Measurements from ENCODE around the gene TOX2.

Gene TOX2

GRCh38 chr20:44087051-44087856, 172.6 kb downstream of the TOX2 start:
- DNase-seq (ENCODE audit: insufficient read length, low spot score) (no peak), FAIRE-seq (peak; percentile 95)

DNA sequence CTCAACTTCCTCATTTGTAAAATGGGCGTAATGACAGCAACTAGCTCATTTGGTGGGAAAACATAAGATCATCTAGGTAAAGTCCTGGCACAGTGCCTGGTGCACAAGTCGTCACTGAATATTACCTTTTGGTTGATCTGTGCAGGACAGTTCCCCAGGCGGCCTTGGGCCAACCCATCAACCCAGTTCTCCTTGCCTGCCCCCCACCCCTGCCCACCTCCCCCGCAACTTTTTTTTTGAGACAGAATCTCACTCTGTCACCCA, 173.1 kb downstream of the TOX2 start:
- DNase-seq (ENCODE audit: insufficient read length, low spot score) (no peak), FAIRE-seq (no peak)

DNA sequence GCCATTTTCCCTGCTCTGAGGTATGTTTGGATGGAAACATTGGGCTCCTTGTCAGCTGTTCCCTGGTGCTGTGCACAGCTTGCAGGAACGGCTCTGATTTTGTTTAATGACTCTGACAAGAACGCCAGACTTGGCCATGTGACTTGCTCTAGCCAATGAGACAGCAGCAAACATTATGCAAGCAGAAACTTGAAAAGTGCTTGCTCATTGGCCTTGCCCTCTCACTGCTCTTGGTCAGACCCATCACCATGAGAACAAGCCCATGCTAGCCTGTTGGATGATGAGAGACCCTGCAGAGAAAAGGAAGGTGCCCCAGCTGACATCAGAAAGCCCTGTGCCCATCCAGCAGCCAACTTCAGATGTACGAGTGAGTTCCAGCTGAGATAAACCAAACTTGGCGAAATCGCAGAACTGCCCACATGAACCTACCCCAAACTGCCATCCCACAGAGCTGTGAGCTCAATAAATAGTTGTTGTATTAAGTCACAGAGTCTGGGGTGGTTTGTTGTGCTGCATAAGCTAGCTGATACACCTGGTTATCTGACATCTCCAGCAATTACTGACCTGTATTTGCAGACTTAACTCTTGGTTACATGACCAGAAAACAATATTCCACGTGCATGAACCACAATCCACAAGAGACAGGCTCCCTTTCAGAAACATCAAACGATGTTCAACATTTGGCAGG, 175.5 kb downstream of the TOX2 start:
- DNase-seq (ENCODE audit: insufficient read length, low spot score) (peak; percentile 74), FAIRE-seq (peak; percentile 97)

DNA sequence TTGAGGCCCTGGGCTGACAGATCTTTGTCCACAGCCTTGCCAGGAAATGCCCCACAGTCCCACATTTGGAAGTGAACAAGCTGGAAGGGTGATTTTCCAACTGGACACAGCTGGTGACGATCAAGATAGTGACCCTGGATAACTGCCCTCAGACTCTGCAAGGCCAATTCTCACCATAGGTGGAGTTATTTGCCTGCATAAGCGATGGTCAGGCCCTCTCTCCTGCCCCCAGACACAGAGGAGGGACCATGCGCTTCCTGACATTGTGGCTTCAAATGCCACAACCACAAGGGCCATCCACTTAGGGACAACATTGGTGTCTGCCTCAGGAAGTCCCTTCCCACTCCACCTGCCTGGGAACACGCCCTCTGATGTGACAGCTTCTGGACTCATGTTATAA, 176.4 kb downstream of the TOX2 start:
- peak; percentile 86 for FAIRE-seq
- DNase-seq (ENCODE audit: insufficient read length, low spot score) = no peak

DNA sequence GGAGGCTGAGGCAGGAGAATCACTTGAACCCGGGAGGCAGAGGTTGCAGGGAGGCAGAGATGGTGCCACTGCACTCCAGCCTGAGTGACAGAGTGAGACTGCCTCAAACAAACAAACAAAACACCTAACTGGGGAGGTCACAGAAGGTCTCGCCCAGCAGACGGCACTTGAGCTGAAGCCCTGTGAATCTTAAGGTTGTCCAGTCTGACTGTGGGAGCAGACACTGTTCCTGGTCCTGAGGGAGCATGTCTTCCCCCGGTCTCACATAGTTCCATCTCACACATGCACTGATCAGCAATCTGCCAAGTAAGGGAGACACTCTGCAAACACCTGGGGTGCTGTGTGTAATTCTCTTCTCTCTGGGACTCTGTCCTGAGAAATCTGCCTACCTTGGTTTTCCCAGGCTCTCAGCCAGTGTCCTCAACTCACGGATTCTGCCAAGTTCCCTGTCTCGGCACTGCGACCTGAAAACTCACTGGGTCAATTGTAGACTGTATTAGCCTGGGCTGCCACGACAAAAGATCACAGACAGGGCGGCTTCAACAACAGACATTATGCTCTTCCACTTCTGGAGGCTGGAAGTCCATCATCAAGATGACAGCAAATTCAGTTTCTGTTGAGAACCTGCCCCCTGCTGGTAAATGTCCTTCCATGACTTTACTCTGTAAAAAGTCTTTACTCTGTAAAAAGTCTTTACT, 178.0 kb downstream of the TOX2 start:
- peak; percentile 68 for DNase-seq (ENCODE audit: insufficient read length, low spot score)

DNA sequence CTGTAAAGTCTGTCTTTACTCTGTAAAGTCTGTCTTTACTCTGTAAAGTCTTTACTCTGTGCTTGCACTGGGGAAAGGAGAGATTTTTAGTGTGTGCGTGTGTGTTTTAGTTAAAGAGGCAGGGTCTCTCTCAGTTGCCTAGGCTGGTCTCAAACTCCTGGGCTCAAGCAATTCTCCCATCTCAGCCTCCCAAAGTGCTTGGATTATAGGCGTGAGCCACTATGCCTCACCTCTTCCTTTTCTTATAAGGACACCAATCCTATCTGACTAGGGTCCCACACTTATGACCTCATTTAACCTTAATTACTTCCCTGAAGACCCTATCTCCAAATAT, 178.6 kb downstream of the TOX2 start:
- FAIRE-seq (no peak), DNase-seq (ENCODE audit: insufficient read length, low spot score) (no peak)

More for the DNA sequence above, 178.0 kb downstream of the TOX2 start:
- FAIRE-seq = peak; percentile 92

GRCh38 chr20:44095831-44096230, 181.2 kb downstream of the TOX2 start:
- DNase-seq (ENCODE audit: insufficient read length, low spot score) (no peak), FAIRE-seq (peak; percentile 74)

- peak; percentile 94 for FAIRE-seq
- DNase-seq (ENCODE audit: insufficient read length, low spot score) = no peak
Measured at GRCh38 chr20:44097521-44098255, 183.0 kb downstream of the TOX2 start.

GRCh38 chr20:44098256-44098630, 183.6 kb downstream of the TOX2 start:
- FAIRE-seq (no peak), DNase-seq (ENCODE audit: insufficient read length, low spot score) (no peak)

- FAIRE-seq (peak; percentile 88), DNase-seq (ENCODE audit: insufficient read length, low spot score) (no peak)
Measured at GRCh38 chr20:44098657-44099056, 184.0 kb downstream of the TOX2 start.

GRCh38 chr20:44099832-44100231, 185.2 kb downstream of the TOX2 start:
- DNase-seq (ENCODE audit: insufficient read length, low spot score) (no peak), FAIRE-seq (peak; percentile 40)

GRCh38 chr20:44102582-44102981, 187.9 kb downstream of the TOX2 start:
- DNase-seq (ENCODE audit: insufficient read length, low spot score) = no peak
- FAIRE-seq = peak; percentile 36

GRCh38 chr20:44104798-44105517, 190.3 kb downstream of the TOX2 start:
- no peak for DNase-seq (ENCODE audit: insufficient read length, low spot score)
- FAIRE-seq = peak; percentile 72

- no peak for FAIRE-seq
- no peak for DNase-seq (ENCODE audit: insufficient read length, low spot score)
Measured at GRCh38 chr20:44106615-44107014, 192.0 kb downstream of the TOX2 start.

DNA sequence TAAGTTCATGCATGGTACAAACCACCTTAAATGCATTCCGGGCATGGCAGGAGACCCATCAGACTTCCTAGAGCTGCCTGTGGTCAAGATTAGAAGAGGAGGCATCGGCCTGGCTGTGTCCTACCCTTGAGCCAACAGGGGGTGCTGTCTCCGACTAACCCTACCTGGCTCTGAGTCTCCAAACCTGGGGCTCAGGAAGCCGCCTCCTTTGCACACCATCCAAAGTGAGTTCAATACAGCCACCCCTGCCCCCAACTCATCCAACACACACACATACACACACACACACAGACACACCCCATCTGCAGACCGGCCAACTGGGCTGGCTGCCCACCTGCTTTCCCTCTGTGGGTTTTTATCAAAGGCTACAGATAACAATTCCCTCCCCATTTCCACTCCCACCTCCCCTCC, 195.3 kb downstream of the TOX2 start:
- FAIRE-seq (peak; percentile 86), DNase-seq (ENCODE audit: insufficient read length, low spot score) (no peak)

DNA sequence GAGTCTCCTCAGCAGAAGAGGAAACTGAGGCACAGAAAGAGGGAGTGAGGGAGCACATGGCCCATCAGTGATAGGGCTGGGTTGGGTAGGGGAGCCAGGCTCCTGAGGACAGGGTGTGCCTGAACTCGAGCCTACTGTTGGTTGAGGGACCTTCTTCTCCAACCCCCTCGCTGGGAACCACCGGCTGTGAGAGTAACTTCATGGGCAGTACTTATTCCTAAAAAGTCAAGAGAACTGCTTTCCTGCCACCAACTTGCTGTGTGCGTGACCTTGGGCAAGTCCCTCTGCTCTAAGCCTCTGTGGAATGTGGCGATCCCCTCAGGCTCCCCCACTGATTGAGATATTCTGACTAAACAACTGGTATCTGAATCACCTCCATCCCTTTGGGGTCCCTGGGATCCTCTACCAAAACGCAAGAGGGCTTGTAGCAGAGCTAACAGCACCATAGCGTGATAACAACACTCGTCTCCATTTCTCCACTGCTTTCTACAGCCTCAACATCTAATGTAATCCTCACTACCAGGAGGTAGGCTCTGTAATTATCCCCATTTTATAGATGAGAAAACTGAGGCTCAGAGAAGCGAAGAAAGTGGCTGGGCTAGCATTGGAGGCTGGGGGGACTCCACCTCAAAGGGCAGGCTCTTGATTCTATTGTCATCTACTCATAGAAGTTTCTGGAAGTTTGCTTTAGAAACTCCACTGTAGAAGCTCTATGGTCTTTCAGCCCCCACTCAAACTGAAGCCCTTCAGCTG, 196.3 kb downstream of the TOX2 start:
- FAIRE-seq = peak; percentile 20
- no peak for DNase-seq (ENCODE audit: insufficient read length, low spot score)

- peak; percentile 55 for FAIRE-seq
- no peak for DNase-seq (ENCODE audit: insufficient read length, low spot score)
Measured at GRCh38 chr20:44111712-44112335, 197.2 kb downstream of the TOX2 start.

DNA sequence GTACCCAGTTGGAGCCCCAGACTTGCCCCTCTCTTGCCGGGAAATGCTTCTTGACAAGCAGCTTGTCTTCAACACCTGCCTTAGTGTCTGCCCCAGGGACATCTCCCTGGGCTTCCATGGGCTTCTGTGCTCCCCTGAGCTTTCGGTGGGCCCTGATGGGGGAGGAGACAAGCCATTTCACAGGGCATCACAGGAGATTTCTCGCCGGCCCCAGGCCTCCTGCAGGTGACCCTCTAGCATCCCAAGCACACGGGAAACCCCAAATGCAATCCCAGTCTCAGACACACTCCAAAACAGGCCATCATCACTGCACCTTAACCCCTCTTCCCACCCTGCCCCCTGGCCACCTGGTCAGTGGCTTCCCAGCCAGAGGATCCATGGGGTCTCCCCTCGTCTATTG, 197.8 kb downstream of the TOX2 start:
- FAIRE-seq (peak; percentile 85), DNase-seq (ENCODE audit: insufficient read length, low spot score) (no peak)

GRCh38 chr20:44112889-44113617, 198.4 kb downstream of the TOX2 start:
- no peak for DNase-seq (ENCODE audit: insufficient read length, low spot score)
- FAIRE-seq = no peak

Measured in HTR-8/SVneo (cell line).